MCF 10A (cell line): ENCODE measurements around the gene KCTD13. TPM values are rescaled to one million over a fixed set of nuclear protein-coding genes. Genes with fewer than 3 reads are reported as not detected.

Experiments used
- BruUV-seq: library from RNA; stranded (reverse); fragments of 400-500 nt; replicated peaks from 2 replicates; lab custom pipeline; 2021; lab: Mats Ljungman, UMichigan
- CTCF ChIA-PET: fragments of 300-600 bp; sonication (Branson Sonifier 250); formaldehyde crosslinking; extraction: SDS; loops from one replicate; lab custom pipeline; 2021; ENCODE audit warnings: antibody characterized with exemption, inconsistent platforms; lab: Yijun Ruan, JAX
- POLR2A ChIA-PET: fragments of 300-600, 350-650 bp; sonication (Branson Sonifier 250); formaldehyde crosslinking; extraction: SDS; loops from one replicate; lab custom pipeline; 2020; ENCODE audit warnings: antibody characterized with exemption, inconsistent platforms; lab: Yijun Ruan, JAX
- DNase-seq: peaks from one replicate; pipeline ENCODE4 v3.0.0-alpha.2; 2018; ENCODE audit not compliant: unreplicated experiment
- H3K27ac Mint-ChIP-seq: one replicate; pipeline ENCODE4 v1.8.0; 2022; ENCODE audit warnings: mild to moderate bottlenecking, low read depth, mixed read lengths; ENCODE audit not compliant: unreplicated experiment
- H3K27me3 Mint-ChIP-seq: one replicate; pipeline ENCODE4 v1.8.0; 2022; ENCODE audit warnings: mixed read lengths; ENCODE audit not compliant: insufficient read depth, unreplicated experiment
- H3K36me3 Mint-ChIP-seq: one replicate; pipeline ENCODE4 v1.8.0; 2022; ENCODE audit warnings: mild to moderate bottlenecking, moderate library complexity, mixed read lengths; ENCODE audit not compliant: insufficient read depth, unreplicated experiment
- H3K4me1 Mint-ChIP-seq: one replicate; pipeline ENCODE4 v1.8.0; 2022; ENCODE audit warnings: mixed read lengths; ENCODE audit not compliant: insufficient read depth, unreplicated experiment
- H3K4me3 Mint-ChIP-seq: one replicate; pipeline ENCODE4 v1.8.0; 2022; ENCODE audit warnings: mild to moderate bottlenecking, moderate library complexity, mixed read lengths; ENCODE audit not compliant: unreplicated experiment
- H3K9me3 Mint-ChIP-seq: one replicate; pipeline ENCODE4 v1.8.0; 2022; ENCODE audit warnings: mixed read lengths; ENCODE audit not compliant: unreplicated experiment
- CTCF ChIP-seq: fragments of 200-600 bp; IDR thresholded peaks from one replicate; pipeline ENCODE4 v1.8.0; 2022; ENCODE audit warnings: antibody characterized with exemption, mild to moderate bottlenecking; ENCODE audit not compliant: unreplicated experiment
- intact Hi-C: fragments of 100-400 bp; cut with micrococcal nuclease; formaldehyde crosslinking; loops from 2 replicates; pipeline ENCODE4 v1.14.1; 2022
- total RNA-seq: library from RNA; stranded (reverse); gene quantifications from 2 replicates; pipeline ENCODE4 v1.2.3, GENCODE V29; 2022

Gene KCTD13
- total RNA-seq, 1 experiment from 2014 or later: 38.9 TPM

- POLR2A ChIA-PET: interaction anchor here (0.7 to 2.6 kb wide), 12 partner anchors 9 to 94 kb away, joined by 3 to 20 read pairs (median 7); partner anchors contain the start of genes CDIPT, HIRIP3, KCTD13 and PAGR1
- H3K4me1 Mint-ChIP-seq: peaks cover 10% of the 10 kb centered on the region
- peaks cover 6% of the 10 kb centered on the region for H3K36me3 Mint-ChIP-seq
- intact Hi-C loops: no loop called here
- H3K4me3 Mint-ChIP-seq: peak overlapping the region; percentile 91
- peak overlapping the region; percentile 81 for H3K27ac Mint-ChIP-seq
- peaks cover 27% of the 10 kb centered on the region for H3K27me3 Mint-ChIP-seq
- no peak for DNase-seq
- TF ChIP-seq CTCF: no peak
- CTCF ChIA-PET: interaction anchor here (0.8 to 1.4 kb wide), 3 partner anchors 15 to 131 kb away, joined by 3 to 4 read pairs (median 3); partner anchors contain the start of gene TMEM219
- no TSS peak for BruUV-seq
- no peaks in the 10 kb centered on the region for H3K9me3 Mint-ChIP-seq
These were observed 25.0 kb downstream of the KCTD13 start for GRCh38 chr16:29900888-29901606.

DNA sequence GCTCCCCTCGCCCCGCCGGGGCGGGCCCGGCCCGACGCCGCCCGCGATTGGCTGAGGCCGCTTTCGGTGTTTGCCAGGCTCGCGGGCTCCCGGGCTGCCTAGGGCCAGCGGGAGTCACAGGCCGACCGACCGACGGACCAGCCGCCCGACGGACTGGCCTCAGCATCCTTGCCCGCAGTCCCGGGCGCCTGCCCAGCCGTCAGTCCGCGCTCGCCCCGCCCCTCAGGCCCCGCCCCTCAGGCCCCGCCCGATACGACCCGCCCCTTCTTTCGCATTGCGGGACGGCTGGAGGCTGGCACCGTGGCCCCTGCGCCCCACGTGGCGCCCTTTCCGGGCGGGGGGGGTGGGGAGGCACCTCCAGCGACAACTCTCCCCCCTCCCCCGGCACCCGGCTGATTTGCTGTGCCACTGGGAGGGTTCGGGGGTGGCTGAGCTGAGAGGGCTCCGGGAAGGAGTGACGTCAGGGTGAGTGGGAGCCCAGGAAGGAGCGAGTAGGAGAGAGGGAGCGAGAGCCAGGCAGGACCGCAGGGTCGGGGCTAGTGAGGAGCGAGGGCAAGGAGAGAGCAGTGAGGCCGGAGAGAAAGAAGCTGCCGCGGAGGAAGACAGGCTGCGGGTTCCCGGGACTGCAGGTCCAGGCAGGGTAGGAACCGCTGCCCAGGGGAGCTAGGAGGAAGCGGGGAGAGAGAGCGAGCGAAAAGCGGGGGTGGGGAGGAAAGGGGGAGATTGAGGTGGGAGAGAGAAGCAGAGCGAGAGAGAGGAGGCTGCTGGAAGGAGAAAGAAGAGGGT lies 25.7 kb downstream of the KCTD13 start, which contains the start of gene ASPHD1:
ASPHD1 (plus strand) TSS at position 387 of the 786 bp plus-strand sequence. CDS start 484 bp downstream, outside the sequence.
- peak; percentile 65 for DNase-seq
- no peaks in the 10 kb centered on the region for H3K9me3 Mint-ChIP-seq
- no TSS peak for BruUV-seq
- CTCF ChIA-PET: interaction anchor here (0.7 to 1.4 kb wide), 5 partner anchors 11 to 1585 kb away, joined by 3 to 5 read pairs (median 4); partner anchors contain the start of gene TMEM219
- H3K36me3 Mint-ChIP-seq: peaks cover 6% of the 10 kb centered on the region
- POLR2A ChIA-PET: interaction anchor here (0.6 to 2.6 kb wide), 17 partner anchors 10 to 121 kb away, joined by 3 to 20 read pairs (median 4); partner anchors contain the start of genes CDIPT, HIRIP3, KCTD13 and PAGR1
- peak within 1 kb of the TSS; percentile 81 for H3K27ac Mint-ChIP-seq
- peak within 1 kb of the TSS; percentile 91 for H3K4me3 Mint-ChIP-seq
- H3K27me3 Mint-ChIP-seq: peaks cover 27% of the 10 kb centered on the region
- intact Hi-C loops: no loop called here
- peaks cover 10% of the 10 kb centered on the region for H3K4me1 Mint-ChIP-seq
- TF ChIP-seq CTCF: no peak

DNA sequence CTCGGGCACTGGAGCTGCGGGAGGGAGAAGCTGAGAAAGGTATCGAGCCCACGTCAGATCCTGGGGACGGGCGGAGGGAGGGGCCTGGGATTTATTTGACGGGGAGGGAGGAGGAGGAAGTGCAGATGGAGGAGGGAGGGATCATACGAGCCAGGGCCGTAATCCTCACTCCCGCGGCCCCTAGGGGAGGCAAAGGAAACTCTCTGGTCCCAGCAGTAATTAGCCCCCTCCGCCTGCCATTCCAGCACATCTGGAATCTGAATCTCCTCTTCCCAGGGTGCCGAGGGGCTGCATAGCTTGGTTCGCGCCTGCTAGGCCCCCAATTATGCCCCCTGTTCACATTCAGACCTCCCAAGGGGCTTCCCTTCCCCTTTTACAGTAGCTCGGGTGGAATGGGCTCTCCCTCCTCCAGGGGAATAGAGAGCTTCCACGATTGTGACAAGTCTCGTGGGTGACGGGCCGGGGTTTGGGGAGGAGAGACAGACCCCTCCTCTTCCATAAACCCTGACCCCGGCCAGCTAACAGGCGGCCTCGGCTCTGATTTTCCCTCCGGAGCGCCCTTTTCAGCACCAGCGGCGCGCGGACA lies 26.4 kb downstream of the KCTD13 start, which contains the start of gene SEZ6L2:
SEZ6L2 (minus strand) TSS at position 35 of the 586 bp plus-strand sequence. CDS start 531 bp downstream, outside the sequence.
- Mint-ChIP-seq H3K4me1 (peaks cover 10% of the 10 kb centered on the region), H3K36me3 (peaks cover 6% of the 10 kb centered on the region), H3K27ac (peak within 1 kb of the TSS; percentile 81), H3K4me3 (peak within 1 kb of the TSS; percentile 91), H3K9me3 (no peaks in the 10 kb centered on the region), H3K27me3 (peaks cover 27% of the 10 kb centered on the region)
- CTCF ChIA-PET: interaction anchor here (0.6 to 1.4 kb wide), 5 partner anchors 10 to 1584 kb away, joined by 3 to 5 read pairs (median 4); partner anchors contain the start of gene TAOK2
- intact Hi-C loops: no loop called here
- no peak for TF ChIP-seq CTCF
- no TSS peak for BruUV-seq
- POLR2A ChIA-PET: interaction anchor here (0.6 to 2.6 kb wide), 16 partner anchors 10 to 121 kb away, joined by 3 to 20 read pairs (median 4); partner anchors contain the start of genes CDIPT, HIRIP3, KCTD13 and PAGR1
- peak; percentile 83 for DNase-seq
